ENCODE results near the gene ADA.

The ADA gene

DNA sequence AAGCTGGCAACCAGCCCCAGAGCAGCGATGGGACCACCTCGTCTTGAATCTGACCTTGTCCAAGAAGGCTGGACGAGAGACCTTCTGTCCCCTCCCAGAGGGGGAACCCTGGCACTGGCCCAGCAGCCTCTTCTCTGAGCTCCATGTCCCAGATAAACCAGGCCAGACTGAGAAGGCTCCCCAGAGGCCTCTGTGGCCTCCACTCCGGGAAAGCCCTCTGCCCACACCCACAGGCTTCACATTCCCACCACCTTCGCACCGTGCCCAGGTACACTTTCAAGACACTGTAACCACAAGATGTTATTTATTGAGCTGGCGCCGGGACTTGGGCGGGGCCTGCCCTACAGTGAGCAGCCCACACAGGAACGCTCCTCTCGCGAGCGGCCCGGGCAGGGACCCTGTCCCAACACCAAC lies 33.2 kb downstream of the ADA start:
- no peak for DNase-seq

DNA sequence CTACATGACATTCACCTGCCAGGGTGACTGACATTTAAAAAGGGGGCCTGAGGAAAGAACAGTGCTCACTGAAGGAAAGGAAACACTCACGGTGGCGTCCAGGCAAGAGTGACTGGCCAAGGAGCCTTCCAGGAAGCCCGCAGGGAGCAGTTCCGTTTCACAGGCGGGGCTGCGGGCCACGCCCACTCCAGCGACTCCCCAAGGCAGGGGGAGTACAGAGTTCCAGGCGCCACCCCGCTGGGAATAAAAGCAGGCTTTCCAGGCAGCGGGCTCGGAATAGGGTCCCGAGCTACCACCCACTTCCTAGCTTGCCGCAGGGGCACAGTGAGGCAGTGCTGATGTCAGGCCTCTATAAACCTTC lies 34.9 kb downstream of the ADA start:
- H3K27me3 ChIP-seq (ENCODE audit: insufficient read depth, low read length, poor library complexity) = no peaks in the 10 kb centered on the region
- H3K4me3 ChIP-seq (ENCODE audit: low read depth in 1 of 2, low read length in 2 of 2) = no peak overlapping the region
- H3K79me2 ChIP-seq (ENCODE audit: insufficient read depth, low read length) = peaks cover 19% of the 10 kb centered on the region
- no peaks in the 10 kb centered on the region for H3K9me3 ChIP-seq (ENCODE audit: insufficient read depth, low read length, severe bottlenecking)
- no peak overlapping the region for H3K4me2 ChIP-seq (ENCODE audit: insufficient read depth, low read length)
- TF ChIP-seq EZH2 (IDR thresholded peaks at IDR 0.05; ENCODE audit: borderline replicate concordance, low read depth, low read length, severe bottlenecking) = no peak
- TF ChIP-seq, protein P1, sequence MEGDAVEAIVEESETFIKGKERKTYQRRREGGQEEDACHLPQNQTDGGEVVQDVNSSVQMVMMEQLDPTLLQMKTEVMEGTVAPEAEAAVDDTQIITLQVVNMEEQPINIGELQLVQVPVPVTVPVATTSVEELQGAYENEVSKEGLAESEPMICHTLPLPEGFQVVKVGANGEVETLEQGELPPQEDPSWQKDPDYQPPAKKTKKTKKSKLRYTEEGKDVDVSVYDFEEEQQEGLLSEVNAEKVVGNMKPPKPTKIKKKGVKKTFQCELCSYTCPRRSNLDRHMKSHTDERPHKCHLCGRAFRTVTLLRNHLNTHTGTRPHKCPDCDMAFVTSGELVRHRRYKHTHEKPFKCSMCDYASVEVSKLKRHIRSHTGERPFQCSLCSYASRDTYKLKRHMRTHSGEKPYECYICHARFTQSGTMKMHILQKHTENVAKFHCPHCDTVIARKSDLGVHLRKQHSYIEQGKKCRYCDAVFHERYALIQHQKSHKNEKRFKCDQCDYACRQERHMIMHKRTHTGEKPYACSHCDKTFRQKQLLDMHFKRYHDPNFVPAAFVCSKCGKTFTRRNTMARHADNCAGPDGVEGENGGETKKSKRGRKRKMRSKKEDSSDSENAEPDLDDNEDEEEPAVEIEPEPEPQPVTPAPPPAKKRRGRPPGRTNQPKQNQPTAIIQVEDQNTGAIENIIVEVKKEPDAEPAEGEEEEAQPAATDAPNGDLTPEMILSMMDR (IDR thresholded peaks at IDR 0.05; ENCODE audit: borderline replicate concordance, extremely low read depth, low read length, poor library complexity, severe bottlenecking) = no peak
- no peak overlapping the region for H2AFZ ChIP-seq (ENCODE audit: low read depth, low read length)
- ATAC-seq (ENCODE audit: insufficient read depth, low read depth) = peak; percentile 2
- peaks cover 83% of the 10 kb centered on the region for H3K36me3 ChIP-seq (ENCODE audit: insufficient read depth, low read length)
- peaks cover 55% of the 10 kb centered on the region for H4K20me1 ChIP-seq (ENCODE audit: insufficient read depth, low read length)
- H3K9ac ChIP-seq (ENCODE audit: low read depth, low read length) = no peak overlapping the region
- DNase-seq = no peak
- no peaks in the 10 kb centered on the region for H3K4me1 ChIP-seq (ENCODE audit: insufficient read depth, low read length)
- peak overlapping the region; percentile 68; the same call in 1 of the 2 replicates for H3K27ac ChIP-seq (ENCODE audit: low read length)

More for the DNA sequence above, 33.2 kb downstream of the ADA start:
- ATAC-seq (ENCODE audit: insufficient read depth, low read depth) = no peak
- Histone ChIP-seq H3K4me3 (ENCODE audit: low read depth in 1 of 2, low read length in 2 of 2) (no peak overlapping the region), H3K27ac (ENCODE audit: low read length) (peak overlapping the region; percentile 49; the same call in 1 of the 2 replicates), H3K27me3 (ENCODE audit: insufficient read depth, low read length, poor library complexity) (no peaks in the 10 kb centered on the region), H3K79me2 (ENCODE audit: insufficient read depth, low read length) (peaks cover 36% of the 10 kb centered on the region), H3K9ac (ENCODE audit: low read depth, low read length) (no peak overlapping the region), H4K20me1 (ENCODE audit: insufficient read depth, low read length) (peaks cover 72% of the 10 kb centered on the region), H3K4me2 (ENCODE audit: insufficient read depth, low read length) (no peak overlapping the region), H3K4me1 (ENCODE audit: insufficient read depth, low read length) (no peaks in the 10 kb centered on the region), H3K9me3 (ENCODE audit: insufficient read depth, low read length, severe bottlenecking) (no peaks in the 10 kb centered on the region), H2AFZ (ENCODE audit: low read depth, low read length) (no peak overlapping the region), H3K36me3 (ENCODE audit: insufficient read depth, low read length) (peaks cover 100% of the 10 kb centered on the region)
- no peak for TF ChIP-seq EZH2 (IDR thresholded peaks at IDR 0.05; ENCODE audit: borderline replicate concordance, low read depth, low read length, severe bottlenecking)
- TF ChIP-seq, protein P1 (IDR thresholded peaks at IDR 0.05; ENCODE audit: borderline replicate concordance, extremely low read depth, low read length, poor library complexity, severe bottlenecking) = no peak

DNA sequence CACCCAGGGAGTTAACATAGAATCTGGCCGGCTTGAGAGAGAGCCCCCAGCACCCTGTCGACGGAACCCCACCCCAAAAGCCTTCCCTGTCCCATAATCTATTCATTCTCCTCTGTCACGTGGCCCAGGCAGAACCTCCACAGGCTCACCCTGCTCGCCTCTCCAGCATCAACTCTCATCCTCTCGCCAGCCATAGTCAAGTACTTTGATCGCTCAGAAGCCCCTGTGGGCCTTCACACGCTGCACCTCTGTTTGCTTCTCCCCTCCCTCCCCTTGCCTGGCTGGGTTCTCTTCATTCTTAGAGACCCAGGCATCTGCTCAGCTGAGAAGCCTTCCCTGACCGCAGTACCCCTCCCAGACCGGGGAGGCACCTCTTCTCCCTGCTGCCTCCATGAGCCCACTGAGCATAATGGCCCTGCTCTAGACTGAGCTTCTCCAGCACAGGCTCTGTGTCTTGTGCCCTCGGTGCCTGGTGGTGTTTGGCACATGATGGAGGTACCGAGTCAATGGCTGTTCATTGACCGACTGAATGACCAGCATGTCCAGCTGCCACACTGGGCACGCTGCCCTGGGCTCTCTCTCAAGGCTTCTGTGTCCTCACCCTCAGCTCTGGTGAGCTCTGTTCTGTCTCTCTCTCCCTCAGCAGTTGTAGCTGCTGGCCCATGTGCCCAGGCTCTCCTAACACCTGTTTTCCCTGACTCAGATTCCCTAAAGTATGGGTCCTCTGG lies 35.5 kb downstream of the ADA start:
- no peaks in the 10 kb centered on the region for H3K9me3 ChIP-seq (ENCODE audit: insufficient read depth, low read length, severe bottlenecking)
- H3K79me2 ChIP-seq (ENCODE audit: insufficient read depth, low read length) = peaks cover 16% of the 10 kb centered on the region
- no peak overlapping the region for H2AFZ ChIP-seq (ENCODE audit: low read depth, low read length)
- H4K20me1 ChIP-seq (ENCODE audit: insufficient read depth, low read length) = peaks cover 51% of the 10 kb centered on the region
- H3K4me3 ChIP-seq (ENCODE audit: low read depth in 1 of 2, low read length in 2 of 2) = no peak overlapping the region
- no peak overlapping the region for H3K9ac ChIP-seq (ENCODE audit: low read depth, low read length)
- H3K27me3 ChIP-seq (ENCODE audit: insufficient read depth, low read length, poor library complexity) = no peaks in the 10 kb centered on the region
- DNase-seq = peak; percentile 59
- no peak overlapping the region for H3K4me2 ChIP-seq (ENCODE audit: insufficient read depth, low read length)
- H3K4me1 ChIP-seq (ENCODE audit: insufficient read depth, low read length) = peaks cover 3% of the 10 kb centered on the region
- H3K36me3 ChIP-seq (ENCODE audit: insufficient read depth, low read length) = peaks cover 78% of the 10 kb centered on the region
- peak overlapping the region; percentile 68 for H3K27ac ChIP-seq (ENCODE audit: low read length)
- peak; percentile 41 for ATAC-seq (ENCODE audit: insufficient read depth, low read depth)
- TF ChIP-seq, protein P1 (IDR thresholded peaks at IDR 0.05; ENCODE audit: borderline replicate concordance, extremely low read depth, low read length, poor library complexity, severe bottlenecking) = peak; percentile 18
- TF ChIP-seq EZH2 (IDR thresholded peaks at IDR 0.05; ENCODE audit: borderline replicate concordance, low read depth, low read length, severe bottlenecking) = no peak
